Pancreas (tissue), 10 donors: ENCODE data around the gene CAMK4. TPM values are rescaled to one million over a fixed set of nuclear protein-coding genes. Genes with fewer than 3 reads are reported as not detected.

Source experiments
- ATAC-seq, 4 donors: fragments of 200-7000 bp; cut with Tn5 transposase; one replicate each; pipeline versions ENCODE4 v1.8.0 to v1.9.1; 2020; ENCODE audit warnings: mild to moderate bottlenecking in 4 of 4, moderate library complexity in 4 of 4
- DNase-seq, 6 donors: peaks; one replicate each; pipeline ENCODE4 v3.0.0-alpha.2; 2020
- FAIRE-seq: peaks from 2 replicates; lab custom pipeline; 2012; peaks lifted over from hg19 to GRCh38; lab: Jason Lieb, UNC
- H3K27ac ChIP-seq, 4 donors: fragments of 200-600 bp; sonication (generic); 1 replicate in 3 of 4; 2 replicates in 1 of 4; pipeline versions ENCODE4 v1.5.0 to v1.8.0; 2020
- H3K27me3 ChIP-seq, 4 donors: fragments of 200-600 bp; one replicate each; pipeline ENCODE4 v1.8.0; 2021
- H3K36me3 ChIP-seq, 3 donors: fragments of 200-600 bp; sonication (generic) in 1 of 3; one replicate each; pipeline versions ENCODE4 v1.5.0 to v1.8.0; 2020 to 2021
- H3K4me1 ChIP-seq, 3 donors: fragments of 200-600 bp; one replicate each; pipeline ENCODE4 v1.8.0; 2021
- H3K4me3 ChIP-seq, 4 donors: fragments of 200-600 bp; sonication (generic) in 2 of 4; one replicate each; pipeline versions ENCODE4 v1.5.0 to v1.8.0; 2020 to 2021
- H3K9me3 ChIP-seq, 4 donors: fragments of 200-600 bp; one replicate each; pipeline ENCODE4 v1.8.0; 2021
- WGBS, 2 donors: extraction: QIAGEN DNeasy Blood & Tissue Kit; methylation state at CpG; one replicate each; pipeline ENCODE4 v1.1.7; 2013; 5-methylcytosine and 5-hydroxymethylcytosine counted together
- intact Hi-C, 3 donors: fragments of 100-400 bp; cut with DNase I; formaldehyde crosslinking; loops; one replicate each; pipeline versions ENCODE4 v1.11.1 to v1.14.2; 2022
- polyA plus RNA-seq, 2 donors: library from polyadenylated mRNA; stranded (reverse); fragments of 200-250 nt; gene quantifications; one replicate each; pipeline ENCODE4 v1.2.3, GENCODE V29; 2013
- total RNA-seq, 6 donors: library from RNA; stranded (reverse); fragmentation: NEBNext Ultra II Directional in 4 of 6; extraction: Animal tissue kit (Norgen Biotek cat#: 25700) in 4 of 6; gene quantifications; one replicate each; pipeline versions ENCODE4 v1.2.1 to v1.2.4, GENCODE V29; 2021 to 2023
- TF ChIP-seq, protein P1 (sequence below), 4 donors: fragments of 200-600 bp; sonication (generic) in 3 of 4; IDR thresholded peaks; one replicate each; pipeline versions ENCODE4 v1.5.0 to v1.8.0; 2021; ENCODE audit warnings: antibody characterized with exemption in 4 of 4
- donor health status: healthy with polysubstance abuse.
- donor health status: DM: no; HTN: no; CAD: no; lungs with moderate emphysema.
- donor health status: DM: no; HTN: no; CAD: no.
- donor health status: control.
- donor health status: control.
- donor health status: Bipolar disorder and iron deficiency.
- donor health status: DM: yes; HTN: yes; CAD: no.
- donor health status: DM: no; HTN: no; CAD: no.
- donor health status: DM: no; HTN: no; CAD: no.
- donor health status: DM: yes; HTN: yes; CAD: no.

Gene CAMK4
- total and polyA plus RNA-seq, 8 donors = 0.04 to 1.3 (median 0.34) TPM

DNA sequence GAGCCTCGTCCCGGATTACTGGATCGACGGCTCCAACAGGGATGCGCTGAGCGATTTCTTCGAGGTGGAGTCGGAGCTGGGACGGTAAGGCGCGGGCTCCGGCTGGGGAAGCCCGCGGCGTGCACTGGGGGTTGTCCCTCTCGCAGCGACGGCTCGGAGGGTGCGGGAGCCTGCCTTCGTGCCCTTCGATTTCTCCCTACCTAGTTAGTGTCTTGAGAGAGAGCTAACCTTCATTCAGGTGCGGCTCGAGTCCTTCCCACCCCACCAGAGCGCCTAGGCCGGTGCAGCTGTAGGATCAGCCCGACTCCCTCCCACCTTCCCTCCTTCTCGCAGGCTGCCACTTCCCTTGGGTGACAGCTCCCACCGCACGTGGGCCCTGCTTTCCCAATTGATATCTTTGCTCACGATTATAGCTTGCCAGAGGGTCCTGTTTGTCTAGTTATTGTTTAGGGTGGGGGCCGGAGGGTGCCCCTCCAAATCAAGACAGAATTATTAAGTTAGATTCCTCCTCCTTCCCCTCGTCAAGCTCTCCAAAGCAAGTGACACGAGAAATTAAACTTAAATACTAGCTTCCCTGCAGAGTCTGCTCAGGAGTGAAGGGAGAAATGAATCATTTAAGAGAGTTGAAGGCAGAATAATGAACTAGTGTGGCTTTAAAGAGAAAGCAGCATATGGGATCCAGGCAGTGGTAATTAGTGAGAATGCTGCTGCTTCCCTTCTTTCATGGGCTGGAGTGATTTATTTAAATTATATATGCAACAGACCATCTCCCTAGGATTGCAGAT lies 569 bp downstream of the CAMK4 start:
- Histone ChIP-seq H3K36me3 (no peaks in the 10 kb centered on the region), H3K27ac (no peak overlapping the region), H3K4me1 (peaks cover 0 to 5% (median 0%) of the 10 kb centered on the region in 3 donors), H3K4me3 (peak overlapping the region; percentile 32 to 66 (median 45)), H3K9me3 (no peaks in the 10 kb centered on the region), H3K27me3 (peaks cover 0 to 10% (median 4%) of the 10 kb centered on the region in 4 donors)
- 4 to 5% methylated on average over 34 of the region's 34 CpGs for WGBS, 2 donors
- TF ChIP-seq, protein P1, sequence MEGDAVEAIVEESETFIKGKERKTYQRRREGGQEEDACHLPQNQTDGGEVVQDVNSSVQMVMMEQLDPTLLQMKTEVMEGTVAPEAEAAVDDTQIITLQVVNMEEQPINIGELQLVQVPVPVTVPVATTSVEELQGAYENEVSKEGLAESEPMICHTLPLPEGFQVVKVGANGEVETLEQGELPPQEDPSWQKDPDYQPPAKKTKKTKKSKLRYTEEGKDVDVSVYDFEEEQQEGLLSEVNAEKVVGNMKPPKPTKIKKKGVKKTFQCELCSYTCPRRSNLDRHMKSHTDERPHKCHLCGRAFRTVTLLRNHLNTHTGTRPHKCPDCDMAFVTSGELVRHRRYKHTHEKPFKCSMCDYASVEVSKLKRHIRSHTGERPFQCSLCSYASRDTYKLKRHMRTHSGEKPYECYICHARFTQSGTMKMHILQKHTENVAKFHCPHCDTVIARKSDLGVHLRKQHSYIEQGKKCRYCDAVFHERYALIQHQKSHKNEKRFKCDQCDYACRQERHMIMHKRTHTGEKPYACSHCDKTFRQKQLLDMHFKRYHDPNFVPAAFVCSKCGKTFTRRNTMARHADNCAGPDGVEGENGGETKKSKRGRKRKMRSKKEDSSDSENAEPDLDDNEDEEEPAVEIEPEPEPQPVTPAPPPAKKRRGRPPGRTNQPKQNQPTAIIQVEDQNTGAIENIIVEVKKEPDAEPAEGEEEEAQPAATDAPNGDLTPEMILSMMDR (IDR thresholded peaks at IDR 0.05) = no peak
- intact Hi-C loops = no loop called here
- DNase-seq (peak in 1 of 6 donors; percentile 74), FAIRE-seq (no peak), ATAC-seq (peak in 3 of 4 donors; percentile 5 to 38 (median 21))

DNA sequence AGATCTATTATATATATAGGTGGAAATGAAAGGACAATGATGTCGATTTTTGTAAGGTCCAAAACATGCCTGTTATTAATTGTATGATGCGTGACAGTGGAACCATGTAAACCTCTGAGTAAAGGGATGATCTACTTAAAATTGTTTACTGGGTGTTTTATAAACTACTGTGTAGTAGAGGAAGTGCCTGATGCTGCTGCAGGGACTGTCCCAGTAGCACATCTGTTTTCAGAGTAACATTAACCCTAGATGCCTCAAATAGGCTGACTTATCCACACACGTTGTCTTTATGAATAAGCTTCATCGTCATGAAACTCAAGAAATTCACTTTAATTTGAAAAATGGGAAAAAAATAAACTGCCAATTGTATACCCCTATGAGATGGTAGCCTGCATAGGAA lies 1.7 kb downstream of the CAMK4 start:
- WGBS, 2 donors = 59 to 88% methylated on average over 4 of the region's 4 CpGs
- TF ChIP-seq, protein P1 (IDR thresholded peaks at IDR 0.05) = no peak
- ATAC-seq = no peak
- H3K9me3 ChIP-seq = no peaks in the 10 kb centered on the region
- no peaks in the 10 kb centered on the region for H3K36me3 ChIP-seq
- DNase-seq = no peak
- H3K27me3 ChIP-seq = peaks cover 0 to 10% (median 4%) of the 10 kb centered on the region in 4 donors
- no peak for FAIRE-seq
- no peak overlapping the region for H3K4me3 ChIP-seq
- H3K27ac ChIP-seq = no peak overlapping the region
- intact Hi-C loops = no loop called here
- peaks cover 0 to 5% (median 0%) of the 10 kb centered on the region in 3 donors for H3K4me1 ChIP-seq

DNA sequence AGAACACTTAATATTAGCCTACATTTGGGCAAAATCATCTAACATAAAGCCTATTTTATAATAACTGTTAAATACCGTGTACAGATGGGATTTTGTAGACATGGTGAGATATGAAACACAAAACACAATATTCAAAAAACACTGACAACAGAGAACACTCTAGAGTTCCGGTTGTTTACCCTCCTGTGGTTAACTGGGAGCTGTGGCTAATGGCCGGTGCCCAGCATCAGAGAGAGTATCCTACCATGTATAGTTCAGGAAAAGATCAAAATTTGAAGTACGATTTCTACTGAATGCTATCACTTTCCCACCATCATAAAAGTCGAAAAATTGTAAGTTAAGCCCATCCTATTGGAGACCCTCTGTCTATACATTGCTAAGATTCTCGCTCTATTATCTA lies 2.4 kb downstream of the CAMK4 start:
- no peaks in the 10 kb centered on the region for H3K9me3 ChIP-seq
- H3K4me1 ChIP-seq = peaks cover 0 to 5% (median 0%) of the 10 kb centered on the region in 3 donors
- TF ChIP-seq, protein P1 (IDR thresholded peaks at IDR 0.05) = no peak
- peaks cover 0 to 10% (median 4%) of the 10 kb centered on the region in 4 donors for H3K27me3 ChIP-seq
- no peak overlapping the region for H3K4me3 ChIP-seq
- H3K27ac ChIP-seq = no peak overlapping the region
- FAIRE-seq = no peak
- 69 to 82% methylated on average over 6 of the region's 6 CpGs for WGBS, 2 donors
- intact Hi-C loops = no loop called here
- no peak for DNase-seq
- H3K36me3 ChIP-seq = no peaks in the 10 kb centered on the region
- ATAC-seq = no peak

DNA sequence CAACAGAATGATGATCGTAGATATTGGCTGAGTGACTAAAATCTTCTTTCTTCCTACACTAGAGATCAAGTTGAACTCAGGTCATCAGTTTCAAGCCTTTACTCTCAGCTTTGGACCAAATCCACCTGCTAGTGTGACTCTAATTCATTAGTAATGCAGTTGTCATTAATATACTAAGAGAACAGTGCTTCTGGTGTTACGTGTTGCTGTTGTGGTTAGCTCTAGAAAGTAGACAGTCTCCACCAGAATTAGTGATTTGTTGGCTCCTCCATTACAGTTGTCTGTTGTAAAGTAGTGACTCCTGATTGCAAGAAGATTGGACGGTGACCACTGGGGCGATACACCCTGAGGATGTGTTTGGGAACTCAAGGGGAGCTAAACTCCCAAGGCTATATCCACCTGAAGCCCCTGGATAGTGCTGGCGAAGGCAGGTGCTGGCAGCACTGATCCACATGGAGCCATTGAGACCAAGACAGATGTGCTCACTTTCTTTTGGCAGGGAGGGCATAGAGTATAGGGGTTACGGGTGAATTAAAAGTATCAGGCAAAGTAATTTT lies 3.1 kb downstream of the CAMK4 start:
- intact Hi-C loops = no loop called here
- no peak for ATAC-seq

More for the DNA sequence above, 3.1 kb downstream of the CAMK4 start:
- DNase-seq (no peak), FAIRE-seq (no peak)
- no peak overlapping the region for H3K4me3 ChIP-seq
- H3K36me3 ChIP-seq = no peaks in the 10 kb centered on the region
- peaks cover 0 to 5% (median 0%) of the 10 kb centered on the region in 3 donors for H3K4me1 ChIP-seq
- H3K9me3 ChIP-seq = no peaks in the 10 kb centered on the region
- H3K27ac ChIP-seq = no peak overlapping the region
- TF ChIP-seq, protein P1 (IDR thresholded peaks at IDR 0.05) = no peak
- 78 to 88% methylated on average over 6 of the region's 6 CpGs for WGBS, 2 donors
- H3K27me3 ChIP-seq = peaks cover 0 to 10% (median 4%) of the 10 kb centered on the region in 4 donors
